ENCODE measurements around the gene KCTD11. TPM values are rescaled to one million over a fixed set of nuclear protein-coding genes. Genes with fewer than 3 reads are reported as not detected.
"Not testable (repeated sequence)": the region's sequence is repeated elsewhere in the genome, so short reads cannot be mapped to it uniquely, and the experiment has no call there.

KCTD11 gene
- total RNA-seq, 3 donors from 2014 or later = 1.6 to 2.3 (median 1.6) TPM

DNA sequence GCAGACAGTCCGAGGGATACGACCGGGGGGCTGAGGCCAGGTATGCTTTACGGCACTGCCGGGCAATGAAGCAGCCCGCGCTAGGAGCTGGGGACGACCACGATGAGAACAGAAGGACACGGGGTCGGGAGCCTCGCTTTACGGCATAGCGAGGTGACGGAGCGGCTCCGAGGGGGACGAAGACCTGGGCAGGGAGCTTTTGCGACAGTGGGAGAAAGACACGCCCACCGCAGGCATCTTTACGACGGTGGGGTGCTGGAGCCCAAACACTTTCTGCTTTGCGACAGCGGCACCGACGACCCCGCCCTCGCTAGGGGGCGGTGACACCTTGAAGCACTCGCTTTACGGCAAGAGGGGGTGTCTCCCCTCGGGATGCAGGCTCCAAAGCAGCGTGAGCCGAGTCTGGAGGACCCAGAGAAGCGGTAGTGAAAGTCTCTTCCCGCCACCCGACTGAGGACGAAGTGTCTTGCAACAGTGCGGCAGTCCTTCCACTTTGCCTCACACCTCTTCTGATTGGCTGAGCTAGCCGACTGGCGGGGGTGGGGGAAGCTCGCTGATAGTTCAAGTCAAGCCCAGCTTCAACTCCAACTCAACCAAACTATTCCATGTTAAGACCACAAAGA, 22.5 kb upstream of the KCTD11 start:
- Mint-ChIP-seq H3K9me3 (no peaks in the 10 kb centered on the region), H3K4me3 (peak overlapping the region; percentile 98), H3K4me1 (ENCODE audit: low read depth) (peaks cover 38% of the 10 kb centered on the region), H3K27me3 (ENCODE audit: low read depth) (no peaks in the 10 kb centered on the region), H3K36me3 (ENCODE audit: insufficient read depth) (peaks cover 3% of the 10 kb centered on the region)
- ATAC-seq (peak; percentile 65 to 72), DNase-seq (peak; percentile 93)

DNA sequence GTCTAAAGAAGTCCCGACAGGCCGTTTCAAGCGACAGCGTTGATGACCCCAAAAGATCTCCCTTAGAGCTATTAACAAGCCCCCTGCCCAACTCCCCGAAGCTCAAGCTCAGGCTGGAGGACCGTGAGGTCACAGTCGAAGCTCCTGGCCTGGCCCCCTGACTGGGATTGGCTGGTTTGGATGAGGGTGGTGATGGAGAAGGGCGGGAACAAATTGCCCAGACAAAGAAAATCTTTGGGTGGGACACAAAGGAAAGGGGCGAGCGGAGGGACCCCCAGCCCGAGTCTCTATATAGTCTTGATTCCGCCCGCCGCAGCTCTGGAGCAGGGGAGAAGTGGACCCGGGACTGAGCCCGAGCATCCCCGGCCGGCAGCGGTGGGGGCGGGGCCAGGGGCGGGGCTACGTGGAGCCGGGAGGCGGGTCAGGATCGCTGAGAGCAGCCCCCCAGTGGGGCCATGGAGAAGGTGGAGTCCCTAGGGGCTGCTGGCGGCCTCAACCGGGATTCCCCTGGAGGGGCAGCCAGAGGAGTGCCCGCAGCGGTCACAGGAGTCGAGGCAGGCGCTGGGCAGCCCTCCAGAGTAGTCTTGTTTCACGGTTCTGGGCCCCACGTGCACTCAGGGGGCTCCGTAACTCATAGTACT, 21.8 kb upstream of the KCTD11 start:
- DNase-seq (peak; percentile 70), ATAC-seq (peak; percentile 76 to 77)
- no peaks in the 10 kb centered on the region for H3K36me3 Mint-ChIP-seq (ENCODE audit: insufficient read depth)
- peak overlapping the region; percentile 98 for H3K4me3 Mint-ChIP-seq
- H3K4me1 Mint-ChIP-seq (ENCODE audit: low read depth) = peaks cover 44% of the 10 kb centered on the region
- no peaks in the 10 kb centered on the region for H3K9me3 Mint-ChIP-seq
- no peaks in the 10 kb centered on the region for H3K27me3 Mint-ChIP-seq (ENCODE audit: low read depth)

DNA sequence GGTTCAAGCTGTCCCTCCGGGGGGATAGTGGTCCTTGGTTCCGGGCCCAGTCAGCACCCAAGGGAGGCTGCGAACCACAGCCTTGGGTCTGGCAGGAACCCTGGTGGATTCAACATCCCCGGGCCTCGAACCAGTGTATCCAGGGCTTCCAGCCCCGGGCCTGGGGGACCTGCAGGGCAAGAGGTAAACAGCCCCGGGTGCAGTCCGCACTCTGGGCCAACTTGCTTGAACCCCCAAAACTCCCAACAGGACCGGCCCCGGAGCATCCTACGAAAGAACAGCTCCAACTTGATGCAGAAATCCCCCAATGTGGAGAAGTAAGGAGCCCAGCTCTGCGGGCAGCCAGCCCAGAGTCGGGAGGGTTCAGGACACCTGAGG, 21.3 kb upstream of the KCTD11 start:
- ATAC-seq (no peak), DNase-seq (no peak)
- H3K4me1 Mint-ChIP-seq (ENCODE audit: low read depth) = peaks cover 49% of the 10 kb centered on the region
- H3K9me3 Mint-ChIP-seq = no peaks in the 10 kb centered on the region
- H3K27me3 Mint-ChIP-seq (ENCODE audit: low read depth) = no peaks in the 10 kb centered on the region
- peak overlapping the region; percentile 38 for H3K4me3 Mint-ChIP-seq
- no peaks in the 10 kb centered on the region for H3K36me3 Mint-ChIP-seq (ENCODE audit: insufficient read depth)

DNA sequence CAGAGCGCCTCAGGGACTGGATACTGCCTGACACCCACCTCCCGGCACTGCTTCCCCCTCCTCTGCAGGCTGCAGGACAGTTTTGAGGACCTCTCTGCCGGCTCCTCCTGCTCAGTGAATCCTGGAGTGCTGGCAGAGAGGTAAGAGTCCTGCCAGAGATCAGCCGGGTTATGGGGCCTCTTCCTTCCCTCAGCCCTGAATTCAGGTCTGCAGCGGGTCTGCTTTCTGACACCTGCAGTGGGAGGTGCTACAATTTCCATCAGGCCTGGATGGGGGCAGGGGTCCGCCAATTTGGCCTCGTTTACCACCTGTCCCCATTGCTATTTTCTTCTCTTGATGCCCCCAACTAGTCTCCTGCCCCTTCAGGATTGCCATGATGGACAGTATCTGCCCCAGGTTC, 19.9 kb upstream of the KCTD11 start:
- ATAC-seq (no peak), DNase-seq (no peak)
- Mint-ChIP-seq H3K4me3 (no peak overlapping the region), H3K4me1 (ENCODE audit: low read depth) (peaks cover 58% of the 10 kb centered on the region), H3K27me3 (ENCODE audit: low read depth) (no peaks in the 10 kb centered on the region), H3K9me3 (no peaks in the 10 kb centered on the region), H3K36me3 (ENCODE audit: insufficient read depth) (no peaks in the 10 kb centered on the region)

DNA sequence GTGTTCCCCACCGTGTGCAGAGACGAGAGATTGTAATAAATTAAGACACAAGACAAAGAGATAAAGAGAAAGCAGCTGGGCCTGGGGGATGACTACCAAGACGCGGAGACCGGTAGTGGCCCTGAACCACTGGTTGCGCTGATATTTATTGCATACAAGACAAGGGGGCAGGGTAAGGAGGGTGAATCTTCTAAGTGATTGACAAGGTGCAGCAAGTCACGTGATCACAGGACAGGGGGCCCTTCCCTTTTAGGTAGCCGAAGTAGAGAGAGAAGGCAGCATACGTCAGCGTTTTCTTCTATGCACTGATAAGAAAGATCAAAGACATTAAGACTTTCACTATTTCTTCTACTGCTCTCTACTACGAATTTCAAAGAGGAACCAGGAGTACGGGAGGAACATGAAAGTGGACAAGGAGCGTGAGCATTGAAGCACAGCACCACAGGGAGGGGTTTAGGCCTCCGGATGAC, 19.3 kb upstream of the KCTD11 start:
- not testable (repeated sequence) for H3K27me3 Mint-ChIP-seq (ENCODE audit: low read depth); H3K9me3 Mint-ChIP-seq; DNase-seq; ATAC-seq; H3K36me3 Mint-ChIP-seq (ENCODE audit: insufficient read depth)
- peak overlapping the region; percentile 45 for H3K4me3 Mint-ChIP-seq
- peaks cover 62% of the 10 kb centered on the region for H3K4me1 Mint-ChIP-seq (ENCODE audit: low read depth)

DNA sequence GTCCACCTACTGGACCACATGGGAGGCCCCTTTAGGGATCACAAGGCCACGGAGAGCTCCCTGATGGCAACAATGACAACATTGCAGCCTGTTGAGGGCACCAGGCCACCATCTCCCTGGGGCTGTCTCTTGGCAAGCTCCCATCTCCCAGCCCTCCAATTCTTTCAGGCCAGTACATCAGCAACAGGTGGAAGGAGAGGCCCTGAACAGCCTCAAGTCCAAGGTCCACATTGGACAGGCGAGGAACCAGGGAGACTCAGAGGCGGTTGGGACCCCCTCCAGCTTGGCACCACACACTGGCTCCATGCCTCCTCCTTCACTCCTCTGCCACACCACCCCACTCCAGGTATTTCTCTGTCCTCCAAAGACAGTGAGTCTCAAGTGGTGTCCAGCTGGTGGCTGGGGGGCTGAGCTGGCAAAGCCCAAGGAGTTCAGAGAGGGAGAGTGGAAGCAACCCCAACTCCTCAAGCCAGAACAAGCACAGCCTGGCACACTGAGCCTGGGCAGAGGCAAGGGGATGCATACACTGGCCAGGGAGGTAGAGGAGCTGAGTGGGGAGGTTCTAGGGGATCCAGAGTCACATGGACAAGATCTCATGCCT, 16.9 kb upstream of the KCTD11 start:
- peaks cover 5% of the 10 kb centered on the region for H3K36me3 Mint-ChIP-seq (ENCODE audit: insufficient read depth)
- no peaks in the 10 kb centered on the region for H3K9me3 Mint-ChIP-seq
- ATAC-seq (no peak), DNase-seq (no peak)
- peak overlapping the region; percentile 89 for H3K4me3 Mint-ChIP-seq
- H3K27me3 Mint-ChIP-seq (ENCODE audit: low read depth) = no peaks in the 10 kb centered on the region
- peaks cover 55% of the 10 kb centered on the region for H3K4me1 Mint-ChIP-seq (ENCODE audit: low read depth)

DNA sequence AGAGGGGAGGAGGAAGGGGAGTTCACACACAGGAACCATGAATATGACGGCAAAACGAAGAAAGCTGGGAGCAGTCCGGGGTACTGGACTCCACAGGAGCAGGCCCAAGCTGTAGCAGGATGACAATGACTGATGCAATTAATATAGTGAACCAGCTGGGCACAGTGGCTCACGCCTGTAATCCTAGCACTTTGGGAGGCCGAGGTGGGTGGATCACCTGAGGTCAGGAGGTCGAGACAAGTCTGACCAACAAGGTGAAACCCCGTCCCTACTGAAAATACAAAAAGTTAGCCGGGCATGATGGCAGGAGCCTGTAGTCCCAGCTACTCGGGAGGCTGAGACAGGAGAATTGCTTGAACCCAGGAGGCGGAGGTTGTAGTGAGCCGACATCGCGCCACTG, 16.2 kb upstream of the KCTD11 start:
- Mint-ChIP-seq H3K4me1 (ENCODE audit: low read depth) (peaks cover 54% of the 10 kb centered on the region), H3K4me3 (peak overlapping the region; percentile 89)
- DNase-seq; ATAC-seq; H3K9me3 Mint-ChIP-seq; H3K36me3 Mint-ChIP-seq (ENCODE audit: insufficient read depth); H3K27me3 Mint-ChIP-seq (ENCODE audit: low read depth): not testable (repeated sequence)

DNA sequence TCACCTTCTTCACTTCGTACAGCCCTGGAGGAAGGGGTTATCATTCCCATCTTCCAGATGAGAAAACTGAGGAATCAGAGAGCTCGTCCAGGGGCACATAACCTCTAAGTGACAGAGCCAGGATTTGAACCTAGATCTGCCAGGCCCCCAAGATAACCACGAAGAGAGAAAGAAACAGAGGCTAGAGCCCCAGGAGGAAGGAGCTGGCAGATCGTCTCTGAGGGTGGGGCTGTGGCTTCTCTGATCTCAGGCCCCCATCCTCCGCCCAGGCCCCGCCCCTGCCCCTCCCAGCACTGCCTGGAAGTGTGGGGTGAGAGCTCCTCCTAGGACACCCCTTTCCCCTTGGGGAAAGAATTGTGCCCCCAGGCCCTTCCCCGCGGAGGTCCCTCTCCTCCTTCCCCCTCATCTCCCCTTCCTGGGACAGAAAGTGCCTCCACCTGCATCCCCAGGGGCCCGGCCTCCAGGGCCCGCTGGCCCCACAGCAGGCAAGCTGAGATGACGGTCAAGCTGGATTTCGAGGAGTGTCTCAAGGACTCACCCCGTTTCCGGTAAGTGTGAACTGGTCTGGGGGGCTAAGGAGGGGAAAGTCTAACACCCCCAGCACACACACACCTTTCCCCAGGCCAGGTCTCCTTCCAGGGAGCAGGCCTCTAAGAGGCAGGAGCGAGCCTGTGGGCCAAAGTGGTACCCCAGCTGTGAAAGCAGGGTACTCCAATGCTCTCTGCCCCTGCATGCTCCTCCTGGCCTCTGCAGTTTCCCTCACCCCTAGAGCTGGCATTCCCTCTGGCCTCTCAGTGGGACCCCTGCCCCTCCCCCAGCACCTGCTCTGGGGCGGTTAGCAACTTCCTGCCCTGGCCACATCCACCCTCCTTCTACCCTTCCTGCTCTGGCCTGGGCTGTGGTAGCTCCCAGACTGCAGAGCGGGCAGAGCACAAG, 15.5 kb upstream of the KCTD11 start, which contains the start of gene ACAP1:
TSS of gene ACAP1 (plus strand) at position 290 of the 936 bp plus-strand sequence. CDS start at position 496, 206 bp downstream.
- peaks cover 9% of the 10 kb centered on the region for H3K36me3 Mint-ChIP-seq (ENCODE audit: insufficient read depth)

DNA sequence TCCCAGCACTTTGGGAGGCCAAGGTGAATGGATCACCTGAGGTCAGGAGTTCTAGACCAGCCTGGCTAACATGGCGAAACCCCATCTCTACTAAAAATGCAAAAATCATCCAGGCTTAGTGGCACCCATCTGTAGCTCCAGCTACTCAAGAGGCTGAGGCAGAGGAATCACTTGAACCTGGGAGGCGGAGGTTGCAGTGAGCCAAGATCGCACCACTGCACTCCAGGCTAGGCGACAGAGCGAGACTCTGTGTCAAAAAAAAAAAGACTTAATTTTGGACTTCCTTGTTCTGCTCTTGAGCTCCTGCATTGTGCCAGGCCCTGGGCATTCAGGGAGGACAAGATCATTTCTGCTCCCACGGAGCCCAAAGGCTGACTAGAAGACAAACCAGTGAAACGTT, 14.4 kb upstream of the KCTD11 start:
- peaks cover 48% of the 10 kb centered on the region for H3K4me1 Mint-ChIP-seq (ENCODE audit: low read depth)
- H3K9me3 Mint-ChIP-seq = not testable (repeated sequence)

More for the DNA sequence above, 15.5 kb upstream of the KCTD11 start, which contains the start of gene ACAP1:
- H3K4me1 Mint-ChIP-seq (ENCODE audit: low read depth) = peaks cover 53% of the 10 kb centered on the region
- peak within 1 kb of the TSS; percentile 89 for H3K4me3 Mint-ChIP-seq
- H3K27me3 Mint-ChIP-seq (ENCODE audit: low read depth) = no peaks in the 10 kb centered on the region
- ATAC-seq = peak; percentile 96
- DNase-seq = peak; percentile 81
- H3K9me3 Mint-ChIP-seq = no peaks in the 10 kb centered on the region

DNA sequence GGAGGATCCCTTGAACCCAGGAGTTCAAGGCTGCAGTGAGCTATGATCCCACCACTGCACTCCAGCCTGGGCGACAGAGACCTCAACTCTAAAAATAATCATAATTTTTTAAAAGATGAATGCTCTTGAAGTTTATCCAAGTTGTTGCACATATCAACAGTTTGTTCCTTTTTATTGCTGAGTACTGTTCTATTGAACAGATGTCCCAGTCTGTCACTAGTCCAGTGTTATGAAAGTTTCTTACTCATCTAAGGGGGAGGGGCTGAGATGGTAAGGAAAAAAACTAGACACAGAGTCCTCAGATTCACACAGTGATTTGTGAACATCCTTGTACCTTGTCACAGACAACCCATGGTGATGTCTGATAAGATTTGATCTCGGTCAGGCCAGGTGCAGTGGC, 11.8 kb upstream of the KCTD11 start:
- H3K4me3 Mint-ChIP-seq = no peak overlapping the region
- no peak for ATAC-seq
- H3K36me3 Mint-ChIP-seq (ENCODE audit: insufficient read depth) = peaks cover 15% of the 10 kb centered on the region
- H3K9me3 Mint-ChIP-seq = no peaks in the 10 kb centered on the region
- no peak for DNase-seq
- peaks cover 36% of the 10 kb centered on the region for H3K4me1 Mint-ChIP-seq (ENCODE audit: low read depth)
- H3K27me3 Mint-ChIP-seq (ENCODE audit: low read depth) = no peaks in the 10 kb centered on the region

More for the DNA sequence above, 14.4 kb upstream of the KCTD11 start:
- not testable (repeated sequence) for H3K27me3 Mint-ChIP-seq (ENCODE audit: low read depth); DNase-seq; ATAC-seq; H3K36me3 Mint-ChIP-seq (ENCODE audit: insufficient read depth)
- peak overlapping the region; percentile 89 for H3K4me3 Mint-ChIP-seq

DNA sequence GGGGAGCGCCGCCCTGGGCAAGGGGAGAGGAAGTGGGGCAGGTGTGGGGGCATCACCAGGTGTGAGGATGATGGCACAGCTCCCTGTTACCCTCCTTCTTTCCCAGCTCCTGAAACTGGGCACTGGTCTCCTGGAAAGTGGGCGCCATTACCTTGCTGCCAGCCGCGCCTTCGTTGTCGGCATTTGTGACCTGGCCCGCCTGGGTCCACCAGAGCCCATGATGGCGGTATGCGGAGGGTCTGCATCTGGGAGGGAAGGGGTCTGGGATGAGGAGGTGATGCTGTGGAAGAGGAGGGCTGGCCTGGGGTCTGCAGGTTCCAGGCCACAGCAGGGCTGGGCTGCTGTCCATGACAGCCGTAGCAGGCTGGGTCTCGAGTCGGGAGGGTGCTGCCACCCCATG, 10.1 kb upstream of the KCTD11 start:
- Mint-ChIP-seq H3K4me3 (no peak overlapping the region), H3K9me3 (no peaks in the 10 kb centered on the region), H3K36me3 (ENCODE audit: insufficient read depth) (peaks cover 15% of the 10 kb centered on the region), H3K27me3 (ENCODE audit: low read depth) (no peaks in the 10 kb centered on the region), H3K4me1 (ENCODE audit: low read depth) (peaks cover 25% of the 10 kb centered on the region)
- DNase-seq = no peak
- ATAC-seq = no peak

DNA sequence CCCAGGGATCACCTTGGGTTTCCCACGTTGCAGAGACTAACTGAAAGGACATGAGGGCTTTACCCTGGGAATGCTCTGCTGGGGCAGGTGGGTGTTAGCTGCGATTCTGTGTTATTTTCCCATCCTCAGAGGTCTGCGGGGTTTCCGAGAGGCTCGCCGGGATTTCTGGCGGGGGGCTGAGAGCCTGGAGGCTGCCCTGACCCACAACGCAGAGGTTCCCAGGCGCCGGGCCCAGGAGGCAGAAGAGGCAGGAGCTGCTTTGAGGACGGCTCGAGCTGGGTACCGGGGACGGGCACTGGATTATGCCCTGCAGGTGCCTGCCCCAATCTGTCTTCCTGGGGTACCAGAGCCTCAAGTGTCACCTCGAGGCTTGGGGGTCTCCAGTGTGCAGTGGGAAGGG, 8.7 kb upstream of the KCTD11 start:
- H3K36me3 Mint-ChIP-seq (ENCODE audit: insufficient read depth) = peaks cover 20% of the 10 kb centered on the region
- H3K4me1 Mint-ChIP-seq (ENCODE audit: low read depth) = peaks cover 13% of the 10 kb centered on the region
- H3K4me3 Mint-ChIP-seq = no peak overlapping the region
- ATAC-seq = no peak
- H3K9me3 Mint-ChIP-seq = no peaks in the 10 kb centered on the region
- H3K27me3 Mint-ChIP-seq (ENCODE audit: low read depth) = no peaks in the 10 kb centered on the region
- DNase-seq = no peak

DNA sequence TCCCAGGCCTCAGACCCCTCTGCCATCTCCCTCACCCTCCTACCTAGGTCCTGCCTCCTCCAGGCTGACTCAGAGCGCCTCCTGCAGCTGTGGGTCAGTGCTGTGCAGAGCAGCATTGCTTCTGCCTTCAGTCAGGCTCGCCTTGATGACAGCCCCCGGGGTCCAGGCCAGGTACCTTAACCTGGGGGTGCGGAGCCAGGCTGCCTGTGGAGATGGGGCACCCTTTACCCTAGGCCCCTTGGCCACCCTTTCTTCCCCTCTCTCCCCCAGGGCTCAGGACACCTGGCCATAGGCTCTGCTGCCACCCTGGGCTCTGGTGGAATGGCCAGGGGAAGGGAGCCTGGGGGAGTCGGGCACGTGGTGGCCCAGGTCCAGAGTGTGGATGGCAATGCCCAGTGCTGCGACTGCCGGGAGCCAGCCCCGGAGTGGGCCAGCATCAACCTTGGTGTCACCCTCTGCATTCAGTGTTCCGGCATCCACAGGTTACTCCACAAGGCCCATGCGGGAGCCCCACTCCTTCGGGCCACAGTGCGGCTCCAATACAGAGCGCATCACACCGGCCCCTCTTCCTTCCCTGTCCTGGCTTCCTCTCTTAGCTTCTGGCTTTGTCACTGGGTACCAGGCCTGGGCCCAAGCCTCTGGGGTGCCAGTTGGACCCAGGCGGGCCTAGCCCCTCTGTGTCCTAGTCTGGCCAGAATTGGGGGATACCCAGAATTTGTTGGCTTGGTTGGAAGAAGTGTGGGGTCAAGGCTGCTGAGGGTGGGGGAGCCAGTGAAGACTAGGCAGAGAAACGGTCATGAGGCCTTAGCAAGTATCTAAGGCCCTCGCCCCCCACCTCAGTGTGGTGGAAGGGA, 5.0 kb upstream of the KCTD11 start:
- ATAC-seq = no peak

More for the DNA sequence above, 5.0 kb upstream of the KCTD11 start:
- Mint-ChIP-seq H3K36me3 (ENCODE audit: insufficient read depth) (peaks cover 16% of the 10 kb centered on the region), H3K9me3 (no peaks in the 10 kb centered on the region), H3K4me3 (no peak overlapping the region), H3K4me1 (ENCODE audit: low read depth) (peaks cover 11% of the 10 kb centered on the region), H3K27me3 (ENCODE audit: low read depth) (no peaks in the 10 kb centered on the region)
- no peak for DNase-seq
